Measurements from ENCODE around the gene PHACTR1.

Gene PHACTR1

DNA sequence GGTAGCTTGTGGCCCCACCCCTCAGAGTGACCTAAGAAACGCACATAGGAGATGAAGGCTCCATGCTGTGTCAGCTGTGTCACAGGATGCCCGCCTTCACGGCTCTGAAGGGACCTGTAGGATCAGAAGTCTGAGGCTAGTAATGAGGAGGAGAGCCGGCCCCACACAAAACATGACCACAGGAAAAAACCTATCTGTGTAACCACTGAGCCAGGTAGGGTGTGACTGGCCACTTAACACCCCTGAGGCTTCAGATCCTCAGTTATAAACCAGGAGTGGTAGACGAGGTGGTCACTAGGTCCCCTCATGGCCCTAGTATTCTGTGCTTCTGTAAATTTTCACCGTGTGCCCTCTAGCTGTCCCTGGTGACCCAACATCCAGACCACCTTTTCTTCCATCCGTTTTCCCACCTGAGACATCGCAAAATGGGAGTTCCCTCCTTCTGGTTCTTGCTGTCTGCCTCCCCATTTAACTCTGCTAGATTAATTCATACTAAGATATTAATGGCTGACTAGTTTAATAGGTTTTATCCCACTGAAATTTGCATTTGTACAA is 558.9 kb downstream of the PHACTR1 start:
- no peak for DNase-seq

DNA sequence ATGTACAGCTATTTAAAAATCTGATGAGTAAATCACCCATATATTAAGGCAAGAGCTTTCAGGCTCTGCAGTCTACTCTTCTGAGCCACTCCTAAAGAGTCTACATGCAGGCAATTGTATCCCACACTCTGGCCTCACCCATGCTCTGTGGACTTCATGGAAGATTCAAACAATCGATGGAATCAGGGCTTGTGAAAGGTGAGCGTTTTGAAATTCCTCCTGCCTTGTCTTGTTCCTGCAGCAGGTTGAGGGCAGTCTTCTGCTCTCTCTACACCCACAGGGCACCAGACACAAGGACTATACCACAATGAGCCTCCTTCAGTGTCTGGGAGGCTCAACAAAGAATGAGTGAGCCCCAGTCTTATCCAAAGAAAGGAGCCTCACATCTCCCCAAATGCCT is 560.7 kb downstream of the PHACTR1 start:
- no peak for DNase-seq

DNA sequence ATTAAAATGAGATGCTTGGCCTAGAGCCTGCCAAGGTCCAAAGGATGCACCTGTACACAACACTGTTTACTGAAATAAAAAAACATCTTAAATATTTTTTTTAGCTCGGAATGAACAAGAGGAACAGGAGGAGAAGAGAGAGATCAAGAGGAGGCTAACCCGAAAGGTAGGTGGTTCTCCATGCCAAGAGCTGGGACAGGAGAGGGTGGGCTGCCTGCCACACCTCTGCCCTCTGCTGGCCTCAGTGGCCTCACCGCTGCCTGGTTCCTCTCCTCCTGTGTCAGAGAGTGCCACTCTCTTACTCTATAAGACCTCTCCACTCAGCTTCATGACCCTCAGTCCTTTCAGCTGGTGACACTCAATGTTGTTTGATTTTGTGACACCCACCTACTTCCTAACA is 561.6 kb downstream of the PHACTR1 start:
- no peak for DNase-seq

DNA sequence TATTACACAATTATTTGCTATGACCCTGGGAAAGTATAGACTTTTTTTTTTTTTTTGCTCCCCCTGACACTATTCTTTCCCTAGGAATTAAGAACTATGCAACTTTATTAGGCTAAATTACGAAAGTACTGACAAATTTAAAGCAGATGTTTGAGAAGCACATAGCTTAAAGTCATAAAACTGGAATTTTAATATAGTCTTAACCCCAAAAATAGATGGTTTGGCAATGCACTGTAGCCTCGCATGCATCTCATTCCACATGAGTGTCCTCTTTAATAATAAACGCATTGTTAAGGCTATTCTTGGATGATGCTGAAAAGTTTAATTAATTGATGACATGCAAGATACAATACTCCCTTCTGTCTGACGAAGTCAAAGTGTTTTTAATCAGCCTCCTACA is 562.4 kb downstream of the PHACTR1 start:
- no peak for DNase-seq

DNA sequence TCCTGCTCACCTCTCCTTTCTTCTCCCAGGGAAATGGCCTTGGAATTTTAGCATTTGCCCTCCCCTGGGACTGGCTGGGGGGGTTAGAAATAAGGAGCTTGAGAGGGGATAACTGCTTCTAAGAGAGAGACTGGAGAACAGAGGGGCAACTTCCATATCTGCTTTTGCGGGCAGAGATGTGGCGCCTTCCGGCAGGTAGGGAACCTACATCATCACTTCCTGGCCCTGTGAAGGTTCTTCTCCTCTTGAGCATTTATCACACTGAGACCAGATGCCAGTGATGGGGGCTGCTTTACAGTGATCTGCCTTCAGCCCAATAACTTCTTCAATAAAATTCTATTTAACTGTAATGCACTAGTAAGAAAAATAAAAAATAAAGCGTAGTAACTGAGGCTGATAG is 563.7 kb downstream of the PHACTR1 start:
- DNase-seq = no peak

DNA sequence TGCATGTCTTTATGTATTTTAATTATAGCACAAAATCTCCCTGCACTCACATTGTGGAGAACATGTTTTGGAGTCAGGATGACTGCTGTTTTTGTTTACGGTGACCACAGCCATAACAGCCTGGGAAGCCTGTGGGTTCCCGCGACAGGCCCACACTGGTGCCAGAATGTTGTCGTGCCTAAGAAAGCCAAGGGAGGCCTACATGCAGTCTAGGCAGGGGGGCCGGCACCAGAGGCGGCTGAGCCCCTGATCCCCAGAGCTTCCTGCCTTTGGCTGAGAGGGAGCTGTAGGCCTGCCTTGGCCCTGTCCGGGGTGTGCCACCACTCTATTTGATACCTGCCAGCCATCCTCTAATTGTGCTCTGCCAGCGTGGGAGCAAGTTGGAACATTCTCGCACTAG is 565.1 kb downstream of the PHACTR1 start:
- DNase-seq = no peak

DNA sequence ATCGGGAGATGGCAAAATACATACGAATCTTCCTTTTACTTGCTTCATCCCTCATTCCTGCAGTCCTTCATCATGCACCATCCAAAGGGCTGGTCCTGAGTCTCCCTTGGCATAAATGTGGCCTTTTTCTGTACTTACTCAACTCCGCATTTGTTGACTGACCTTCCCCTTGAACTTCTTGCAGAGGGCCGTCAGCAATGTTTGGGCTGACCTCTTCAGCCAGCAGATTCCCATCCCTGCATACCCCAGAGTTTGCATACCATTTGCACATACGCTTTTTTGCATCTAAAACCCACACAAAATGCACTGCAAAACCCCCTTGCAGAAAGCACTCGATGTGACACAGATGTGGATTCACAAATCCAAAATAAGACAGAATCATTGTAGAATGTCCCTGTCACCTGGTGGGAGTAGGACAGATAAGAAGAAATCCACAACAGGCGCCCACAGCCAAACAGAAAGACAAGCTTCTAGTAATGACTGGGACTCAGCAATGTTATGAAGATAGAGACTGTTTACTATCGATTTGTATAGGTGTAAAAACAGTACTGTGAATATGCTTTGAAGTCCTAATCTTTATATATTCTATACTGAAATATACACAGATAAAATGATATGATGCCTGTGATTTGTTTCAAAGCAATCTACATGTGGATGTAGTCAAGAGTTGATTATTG is 566.0 kb downstream of the PHACTR1 start:
- DNase-seq = no peak

DNA sequence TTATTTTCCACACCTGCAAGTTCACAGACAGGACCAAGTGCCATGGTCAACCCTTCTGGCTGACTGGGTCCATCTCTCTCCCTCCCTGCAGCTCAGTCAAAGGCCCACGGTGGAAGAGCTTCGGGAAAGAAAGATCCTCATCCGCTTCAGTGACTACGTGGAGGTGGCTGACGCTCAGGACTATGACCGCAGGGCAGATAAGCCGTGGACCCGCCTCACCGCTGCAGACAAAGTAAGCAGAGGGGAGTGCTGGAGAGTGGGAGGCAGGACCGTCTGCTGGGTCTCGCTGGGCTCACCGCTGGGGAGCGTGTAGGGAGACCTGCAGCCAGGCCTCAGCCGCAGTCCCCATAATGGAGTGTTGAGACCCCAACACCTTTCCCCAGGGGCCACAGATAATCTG is 566.8 kb downstream of the PHACTR1 start:
- DNase-seq = no peak

DNA sequence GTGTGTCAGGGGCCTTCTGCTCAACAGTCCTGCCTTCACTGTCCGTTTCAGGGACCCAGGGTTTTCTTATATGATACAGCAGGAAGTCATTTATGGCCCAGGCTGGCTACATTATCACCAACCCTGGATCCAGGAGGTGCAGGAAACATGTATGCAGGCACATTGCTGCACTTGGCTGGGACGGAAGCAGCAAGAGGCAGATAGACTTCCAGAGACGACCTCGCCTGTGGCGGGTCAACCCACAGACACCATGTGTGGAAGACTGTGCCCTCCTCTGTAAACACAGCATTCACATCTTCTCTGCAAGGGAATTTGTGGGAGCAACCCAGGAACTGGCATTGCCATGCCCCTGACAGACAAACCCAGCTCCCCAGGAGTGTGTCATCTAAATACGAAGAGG is 568.1 kb downstream of the PHACTR1 start:
- DNase-seq = no peak

DNA sequence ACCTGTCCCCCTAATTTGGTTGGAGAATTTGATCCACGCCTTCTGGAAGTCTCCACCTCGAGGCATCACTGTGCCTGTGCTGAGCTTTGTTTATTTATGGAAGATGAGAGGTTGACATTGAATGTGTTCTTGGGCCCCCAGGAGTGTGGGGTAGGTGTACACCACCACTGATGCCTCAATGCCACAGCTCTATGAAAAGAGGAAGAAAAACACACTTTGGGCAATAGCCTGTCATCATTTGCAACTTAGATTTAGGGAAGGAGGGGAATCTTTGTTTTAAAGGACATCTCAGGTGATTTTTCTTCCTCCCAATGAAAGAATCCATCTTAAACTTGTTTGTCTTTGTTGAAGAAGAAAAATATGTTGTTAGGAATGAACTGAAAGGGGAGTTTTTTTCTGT is 569.1 kb downstream of the PHACTR1 start:
- no peak for DNase-seq

DNA sequence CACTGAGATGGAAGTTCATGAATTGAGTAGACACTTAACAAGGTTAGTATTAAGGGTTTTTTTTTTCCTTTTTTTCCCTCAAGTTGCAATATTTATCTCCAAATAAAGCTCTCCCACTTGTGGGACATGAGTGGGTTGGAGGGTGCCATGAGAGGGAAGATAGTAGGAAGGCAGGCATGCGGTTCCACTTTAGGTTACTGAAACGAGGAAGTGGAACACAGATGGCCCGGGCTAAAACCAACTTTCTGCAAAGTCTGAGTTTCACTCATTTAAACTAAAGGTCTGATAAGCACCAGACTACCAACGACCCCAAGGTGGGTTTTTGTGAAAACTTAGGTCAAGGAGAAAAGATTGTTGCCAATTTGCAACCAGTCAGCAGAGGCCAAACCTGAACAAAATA is 569.6 kb downstream of the PHACTR1 start:
- no peak for DNase-seq

DNA sequence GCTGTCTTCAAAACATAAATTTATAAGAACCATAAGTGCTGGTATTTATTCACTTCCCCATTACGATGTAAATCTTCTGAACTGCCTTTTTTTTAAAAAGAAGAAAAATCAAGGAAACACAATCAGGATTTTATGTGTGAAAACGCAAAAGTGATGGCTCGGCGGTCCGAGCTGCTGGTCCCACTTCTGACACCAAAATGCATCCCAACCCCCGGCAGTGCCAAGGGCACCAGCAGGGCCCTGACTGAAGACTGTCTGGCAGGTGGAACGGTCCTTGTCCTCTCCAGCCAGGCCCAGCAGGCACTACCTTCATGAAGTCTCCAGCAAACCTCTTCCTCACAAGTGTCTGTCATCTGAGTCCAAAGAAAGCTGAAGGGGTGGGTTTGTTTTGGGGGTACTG is 570.5 kb downstream of the PHACTR1 start:
- no peak for DNase-seq

DNA sequence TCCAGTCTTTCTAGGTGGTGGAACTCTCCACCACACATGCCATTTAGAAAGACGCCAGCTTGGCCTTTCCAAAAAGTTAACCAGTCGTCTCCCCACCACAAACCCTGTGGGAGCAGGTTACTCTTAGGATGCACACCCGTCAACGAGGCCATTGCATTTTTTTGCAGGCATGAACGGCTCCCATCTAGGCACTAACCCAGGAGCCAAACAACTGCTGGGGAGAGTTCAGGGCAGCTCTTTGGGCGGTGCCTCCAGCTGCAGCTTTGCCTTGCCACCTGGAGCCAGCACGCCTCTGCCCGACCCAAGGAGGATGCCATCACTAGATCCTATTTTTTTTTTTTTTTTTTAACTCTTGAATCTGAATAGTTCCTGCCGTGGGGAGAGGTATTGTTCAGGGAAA is 571.9 kb downstream of the PHACTR1 start:
- DNase-seq = no peak

DNA sequence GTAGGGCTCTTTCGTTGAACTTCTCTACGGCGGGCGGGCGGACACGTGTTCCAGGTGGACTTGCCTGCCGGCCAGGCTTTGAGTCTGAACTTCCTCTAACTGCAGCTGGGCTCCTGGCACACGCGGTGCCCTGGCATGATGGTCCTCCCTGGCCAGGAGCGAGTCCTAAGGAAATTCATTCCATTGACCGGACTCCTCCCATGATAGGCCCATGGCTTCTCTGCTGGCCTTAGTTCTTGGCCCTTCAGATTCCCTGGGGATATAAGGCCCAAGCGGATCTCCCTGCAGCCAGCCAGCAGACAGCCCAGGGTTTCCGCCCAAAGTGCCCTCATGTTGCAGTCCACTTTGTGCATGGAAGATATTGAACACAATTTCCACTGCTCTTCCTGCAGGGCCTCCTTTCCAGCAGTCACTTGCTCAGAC is 572.4 kb downstream of the PHACTR1 start:
- no peak for DNase-seq

DNA sequence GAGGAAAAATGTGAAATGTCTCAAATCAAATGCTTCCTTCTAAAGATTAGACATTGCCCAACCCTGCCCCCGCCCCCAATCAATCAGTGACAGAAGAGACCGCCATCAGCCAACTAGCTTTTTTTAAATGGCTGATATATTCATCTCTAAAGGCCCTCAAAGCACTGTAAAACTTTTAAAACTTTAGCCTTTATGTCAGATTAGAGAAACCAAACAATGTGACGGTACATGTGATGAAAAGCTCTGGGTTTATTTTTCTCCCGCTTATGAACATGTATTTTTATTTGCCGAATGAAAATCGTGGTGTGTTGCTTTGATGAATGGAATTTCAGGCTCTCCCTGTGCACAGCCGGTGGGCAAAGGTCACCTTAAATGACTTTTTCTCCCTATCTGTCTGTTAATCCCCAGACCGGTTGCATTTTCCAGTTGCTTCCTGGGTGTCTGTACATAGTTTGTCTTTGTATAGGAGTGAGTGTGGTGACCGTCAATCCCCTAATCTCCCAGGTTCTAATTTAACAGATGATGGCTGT is 573.3 kb downstream of the PHACTR1 start:
- DNase-seq = no peak

DNA sequence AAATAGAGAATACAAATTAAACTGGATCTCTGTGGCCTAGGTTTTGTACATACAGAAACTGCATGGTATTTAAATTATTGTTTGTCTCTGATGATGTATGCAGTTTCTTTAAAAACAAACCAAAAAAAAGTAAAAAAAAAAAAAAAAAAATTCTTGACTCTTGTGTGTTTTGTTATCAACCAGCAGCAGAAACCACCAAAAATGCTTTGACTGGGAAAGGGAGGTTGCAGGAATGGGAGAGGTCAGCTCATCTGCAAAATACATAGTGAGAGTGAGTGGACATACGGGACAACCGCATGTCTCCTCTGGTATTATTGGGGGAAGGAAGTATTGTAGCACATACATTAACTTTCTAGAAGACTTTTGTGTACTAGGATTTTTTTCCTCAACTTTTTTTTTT is 573.8 kb downstream of the PHACTR1 start:
- no peak for DNase-seq

DNA sequence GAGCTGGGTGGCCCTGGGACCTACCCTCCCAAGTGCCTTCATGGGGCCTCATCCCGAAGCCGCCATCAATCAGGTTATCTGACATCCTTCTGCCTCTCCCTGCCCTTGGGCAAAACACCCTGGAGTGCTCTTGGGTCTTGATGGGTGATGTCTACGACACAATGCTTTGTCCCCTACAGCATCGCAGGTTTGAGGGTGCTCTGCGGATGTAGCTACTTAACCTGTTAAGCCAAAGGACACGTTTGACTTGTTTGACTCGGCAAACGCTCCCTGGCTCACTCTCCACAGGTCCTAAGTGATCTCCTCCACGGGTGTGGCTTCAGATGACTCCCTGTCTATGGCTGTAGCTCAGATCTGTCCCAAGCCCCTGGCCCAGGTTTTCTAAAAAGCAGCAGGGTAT is 576.2 kb downstream of the PHACTR1 start:
- no peak for DNase-seq

DNA sequence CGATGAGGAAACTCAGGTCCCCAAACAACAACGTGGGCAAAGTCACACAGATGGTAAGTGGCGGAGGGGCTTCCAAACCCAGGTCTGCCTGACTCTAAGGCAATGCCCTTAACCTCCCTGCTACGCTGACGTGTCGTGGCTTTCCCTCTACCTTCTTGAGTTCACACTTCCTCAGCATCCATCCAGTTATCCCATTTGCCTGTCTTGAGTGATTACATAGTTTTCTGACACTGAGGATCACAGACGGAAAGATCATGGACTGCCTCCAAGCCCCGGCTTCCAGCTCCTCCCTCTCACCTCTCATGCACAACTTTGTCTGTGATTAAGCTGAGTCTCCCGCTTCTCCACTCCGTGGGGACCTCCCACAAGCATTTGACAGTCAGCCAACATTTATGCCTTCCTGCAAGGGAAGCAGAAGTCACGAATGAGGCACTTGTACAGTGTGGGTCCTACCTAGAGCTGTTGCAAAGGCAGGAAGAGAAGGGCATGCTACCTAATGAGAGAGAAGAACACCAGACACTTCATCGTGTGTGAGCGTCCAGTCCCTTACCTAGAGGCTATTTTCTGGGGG is 578.0 kb downstream of the PHACTR1 start:
- no peak for DNase-seq

DNA sequence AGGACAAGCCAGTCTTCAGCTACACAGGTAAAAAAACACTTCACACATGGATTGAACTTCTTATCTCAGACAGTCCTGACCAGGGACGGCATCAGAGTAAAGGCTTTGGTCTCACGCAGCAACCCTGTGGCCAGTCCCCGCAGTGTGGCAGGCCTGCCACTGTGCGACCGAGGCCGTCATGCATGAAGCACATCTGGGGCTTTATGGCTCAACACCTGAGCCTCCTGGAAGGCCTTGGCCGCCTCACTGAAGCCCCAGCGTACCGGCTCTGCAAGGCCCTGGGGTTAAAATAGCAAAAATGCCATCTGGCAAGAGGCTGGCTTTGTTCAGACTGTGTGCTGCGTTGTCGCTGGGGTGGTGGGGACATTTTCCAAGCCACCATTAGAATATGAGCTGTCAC is 579.0 kb downstream of the PHACTR1 start:
- DNase-seq = no peak

DNA sequence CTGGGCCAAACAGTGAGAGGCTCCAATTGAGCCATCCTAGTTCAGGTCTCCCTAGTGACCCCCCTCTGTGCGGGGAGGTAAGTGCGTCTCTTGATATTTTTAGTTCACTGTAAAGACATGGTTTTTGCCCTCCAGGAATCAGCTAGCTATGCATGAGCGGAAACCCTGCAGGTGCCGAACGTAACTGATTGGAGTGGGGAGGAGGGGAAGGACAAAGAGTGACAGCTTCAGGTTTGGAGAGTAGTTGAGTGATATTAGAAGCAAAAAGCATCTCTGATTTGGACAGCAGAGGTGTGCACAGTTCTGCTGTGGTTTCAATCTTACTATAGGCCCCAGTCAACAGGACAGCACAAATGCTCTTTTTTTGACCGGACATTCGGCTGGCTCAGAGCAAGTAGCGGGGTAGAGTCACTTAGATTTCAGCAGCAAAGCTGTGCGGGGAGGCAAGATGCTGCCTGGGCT is 580.0 kb downstream of the PHACTR1 start:
- DNase-seq = no peak

DNA sequence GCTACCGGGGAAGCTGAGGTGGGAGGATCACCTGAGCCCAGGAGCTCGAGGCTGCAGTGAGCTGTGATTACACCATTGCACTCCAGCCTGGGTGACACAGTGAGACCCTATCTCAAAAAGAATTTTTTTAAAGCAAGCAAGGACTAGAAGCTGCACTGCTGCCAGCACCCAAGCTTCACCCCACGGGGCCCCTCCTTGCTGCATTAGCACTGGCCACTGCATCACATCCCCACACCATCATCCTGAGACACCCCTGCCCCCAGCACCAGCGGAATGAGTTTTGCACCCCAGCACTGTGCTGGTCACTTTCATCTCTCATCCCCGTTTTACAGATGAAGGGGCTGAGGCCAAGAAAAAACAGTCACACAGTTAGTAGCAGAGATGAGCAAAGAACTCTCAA is 580.8 kb downstream of the PHACTR1 start:
- no peak for DNase-seq

DNA sequence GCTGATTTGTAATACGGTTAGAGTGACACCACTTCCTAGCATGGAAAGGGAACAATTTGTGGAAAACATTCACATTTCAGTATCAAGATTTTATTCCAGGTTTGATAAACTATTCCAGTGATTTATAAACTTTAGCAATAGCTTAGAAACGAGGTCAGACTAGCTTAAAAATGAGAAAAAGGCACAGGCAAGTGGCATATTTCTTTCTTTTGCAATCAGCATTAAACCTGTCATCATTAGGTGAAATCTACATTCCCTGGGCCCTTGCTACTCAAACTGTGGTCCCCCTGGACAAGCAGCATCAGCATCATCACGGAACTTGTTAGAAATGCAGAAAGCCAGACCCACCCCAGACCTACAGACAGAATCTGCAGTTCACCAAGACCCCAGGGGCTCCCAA is 581.9 kb downstream of the PHACTR1 start:
- DNase-seq = no peak

DNA sequence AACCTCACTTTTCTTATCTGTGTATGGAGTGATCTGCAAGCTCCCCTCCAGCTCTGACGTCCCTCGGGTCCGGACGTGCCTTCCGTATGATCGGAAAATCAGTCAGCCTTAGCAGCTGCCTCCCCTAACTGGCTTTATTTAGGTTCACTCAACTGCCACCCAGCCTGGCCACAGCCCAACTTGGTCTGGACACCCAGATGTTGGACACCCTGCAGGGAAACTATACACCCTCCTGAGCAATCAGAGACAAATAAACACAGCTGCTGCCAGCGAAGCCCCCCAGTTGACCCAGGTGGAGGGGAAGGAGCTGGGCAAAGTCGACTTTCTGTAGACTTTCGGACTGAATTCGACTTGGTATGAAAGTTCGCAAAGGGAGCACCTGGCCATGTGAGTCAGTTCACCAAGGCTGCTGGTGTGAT is 582.8 kb downstream of the PHACTR1 start:
- DNase-seq = no peak

DNA sequence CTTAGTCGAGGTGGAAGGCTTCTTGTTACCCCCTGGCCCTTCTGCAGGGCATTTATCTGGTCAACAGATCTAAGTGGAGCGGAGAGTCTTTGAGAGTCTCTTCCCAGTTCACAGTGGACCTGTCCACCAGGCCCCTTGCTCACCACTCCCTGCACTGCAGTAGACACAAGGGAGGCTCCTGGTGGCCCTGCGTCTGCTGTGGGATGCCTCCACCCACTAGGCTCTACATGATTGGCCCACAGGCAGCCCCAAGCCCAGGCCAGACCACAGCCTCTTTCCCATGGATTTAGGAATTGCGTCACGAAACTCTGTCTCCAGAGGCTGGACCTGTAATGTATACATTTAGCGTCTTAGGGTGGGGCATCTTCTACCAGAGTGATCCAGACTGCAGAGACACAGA is 583.4 kb downstream of the PHACTR1 start:
- DNase-seq = no peak

Data from activated gamma-delta T cell (primary cell).